SK-N-SH treated with all-trans-retinoic acid at 6 μM for 48 hours (cell line): ENCODE measurements around the gene TCF7.

Experiments used
- RARB ChIP-seq: fragments of 250-450 bp; sonication (Bioruptor Pico); IDR thresholded peaks from 2 replicates; pipeline ENCODE4 v1.8.0; 2021; ENCODE audit warnings: mild to moderate bottlenecking, moderate library complexity
- ZNF565 ChIP-seq: fragments of 450-650 bp; formaldehyde crosslinking; conservative IDR thresholded peaks from 2 replicates; pipeline ENCODE4 v1.5.0; 2020; ENCODE audit warnings: low read depth, mild to moderate bottlenecking, moderate library complexity
- ZNF70 ChIP-seq: fragments of 450-650 bp; formaldehyde crosslinking; IDR thresholded peaks from 2 replicates; pipeline ENCODE4 v1.5.0; 2020; ENCODE audit warnings: mild to moderate bottlenecking, moderate library complexity

- TF ChIP-seq RARB (no peak), ZNF70 (CRISPR knock-in tag) (no peak), ZNF565 (CRISPR knock-in tag) (no peak)
Observed at GRCh38 chr5:134151723-134152122, 37.2 kb downstream of the TCF7 start.
